Measurements from ENCODE around the gene BASP1.

- TF ChIP-seq CTCF (IDR thresholded peaks at IDR 0.05) (no peak), EZH2 (IDR thresholded peaks at IDR 0.05; ENCODE audit: borderline replicate concordance, insufficient read depth, low read depth, low read length, poor library complexity, severe bottlenecking) (no peak)
Measured at GRCh38 chr5:17196697-17197096, 20.7 kb upstream of the BASP1 start.

Measured in B cell (primary cell).